LNCaP clone FGC (cell line): ENCODE data around the gene S1PR3.

Source experiments
- DNase-seq: peaks from one replicate; pipeline ENCODE4 v3.0.0-alpha.2; 2011; ENCODE audit warnings: low read depth
- H3K4me3 ChIP-seq: 2 replicates; pipeline ENCODE4 v1.5.1; 2011; ENCODE audit warnings: mild to moderate bottlenecking, low read depth, low read length, control low read depth
- TF ChIP-seq, protein P1 (sequence below): IDR thresholded peaks from 2 replicates; pipeline ENCODE4 v1.5.1; 2012; ENCODE audit warnings: mild to moderate bottlenecking; ENCODE audit not compliant: control insufficient read depth, insufficient read depth; ENCODE audit errors: extremely low read depth

The S1PR3 gene

DNA sequence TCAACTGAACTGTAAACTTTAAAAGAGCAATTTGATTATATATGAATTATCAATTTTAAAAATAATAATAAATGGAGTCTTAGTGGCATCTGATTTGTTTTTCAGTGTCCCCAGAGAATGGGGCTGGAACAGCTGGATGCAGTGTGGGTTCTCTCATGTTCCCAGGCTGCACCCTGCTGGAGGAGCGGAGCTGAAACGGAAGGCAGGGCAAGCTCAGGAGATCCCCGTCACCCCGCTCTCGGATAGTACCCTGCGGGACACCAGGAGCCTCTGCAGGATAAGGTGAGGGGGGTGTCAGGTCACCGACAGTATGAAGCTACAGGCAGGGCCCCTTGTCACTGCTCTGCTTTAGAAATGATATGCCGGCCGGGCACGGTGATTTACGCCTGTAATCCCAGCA, 57.3 kb downstream of the S1PR3 start:
- no peak overlapping the region for H3K4me3 ChIP-seq
- TF ChIP-seq, protein P1, sequence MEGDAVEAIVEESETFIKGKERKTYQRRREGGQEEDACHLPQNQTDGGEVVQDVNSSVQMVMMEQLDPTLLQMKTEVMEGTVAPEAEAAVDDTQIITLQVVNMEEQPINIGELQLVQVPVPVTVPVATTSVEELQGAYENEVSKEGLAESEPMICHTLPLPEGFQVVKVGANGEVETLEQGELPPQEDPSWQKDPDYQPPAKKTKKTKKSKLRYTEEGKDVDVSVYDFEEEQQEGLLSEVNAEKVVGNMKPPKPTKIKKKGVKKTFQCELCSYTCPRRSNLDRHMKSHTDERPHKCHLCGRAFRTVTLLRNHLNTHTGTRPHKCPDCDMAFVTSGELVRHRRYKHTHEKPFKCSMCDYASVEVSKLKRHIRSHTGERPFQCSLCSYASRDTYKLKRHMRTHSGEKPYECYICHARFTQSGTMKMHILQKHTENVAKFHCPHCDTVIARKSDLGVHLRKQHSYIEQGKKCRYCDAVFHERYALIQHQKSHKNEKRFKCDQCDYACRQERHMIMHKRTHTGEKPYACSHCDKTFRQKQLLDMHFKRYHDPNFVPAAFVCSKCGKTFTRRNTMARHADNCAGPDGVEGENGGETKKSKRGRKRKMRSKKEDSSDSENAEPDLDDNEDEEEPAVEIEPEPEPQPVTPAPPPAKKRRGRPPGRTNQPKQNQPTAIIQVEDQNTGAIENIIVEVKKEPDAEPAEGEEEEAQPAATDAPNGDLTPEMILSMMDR, result no peak
- no peak for DNase-seq

DNA sequence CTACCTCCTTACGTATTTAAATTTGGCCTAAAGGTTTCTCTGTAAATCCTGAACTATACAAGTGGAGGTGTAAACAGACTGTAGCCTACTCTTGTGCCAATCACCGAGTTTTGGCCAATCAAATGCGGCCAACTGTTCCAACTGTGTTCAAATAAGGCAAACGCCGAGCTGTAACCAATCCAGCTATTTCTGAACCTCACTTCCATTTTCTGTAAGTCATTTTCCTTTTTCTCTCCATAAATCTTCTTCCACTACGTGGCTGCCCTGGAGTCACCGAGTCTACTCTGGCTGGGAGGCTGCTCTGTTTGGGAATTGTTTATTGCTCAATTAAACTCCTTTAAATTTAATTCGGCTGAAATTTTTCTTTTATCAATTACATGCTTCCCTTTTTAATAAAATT, 58.4 kb downstream of the S1PR3 start:
- no peak overlapping the region for H3K4me3 ChIP-seq
- TF ChIP-seq, protein P1, result no peak
- no peak for DNase-seq

DNA sequence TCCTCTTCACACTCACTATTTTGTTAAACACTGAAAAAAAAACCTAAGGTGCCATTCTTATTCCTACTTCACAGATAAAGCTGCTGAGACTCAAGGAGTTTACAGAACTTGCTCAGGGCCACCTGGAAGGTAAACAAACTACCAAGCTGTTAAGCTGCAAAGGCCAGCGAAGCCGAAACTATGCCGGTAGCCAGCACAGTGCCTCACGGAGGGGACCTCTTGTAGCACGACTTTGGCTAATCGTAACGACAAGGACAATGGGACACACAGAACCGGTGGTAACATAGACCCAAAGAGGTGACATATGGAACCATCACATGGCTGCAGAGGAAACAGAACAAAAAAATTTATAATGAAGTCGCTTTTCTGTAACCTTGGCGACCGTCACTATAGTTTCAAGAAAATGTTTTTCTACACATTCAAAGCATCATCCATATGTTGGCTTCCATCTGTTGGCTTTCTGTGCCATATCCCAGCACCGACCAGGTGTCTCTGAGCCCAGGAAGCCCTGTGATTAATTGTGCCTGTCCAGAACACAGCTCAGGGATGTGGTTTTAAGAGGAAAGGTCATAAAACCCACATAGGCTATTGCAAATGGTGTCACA, 60.3 kb downstream of the S1PR3 start:
- TF ChIP-seq, protein P1, result no peak
- DNase-seq, result no peak
- no peak overlapping the region for H3K4me3 ChIP-seq

DNA sequence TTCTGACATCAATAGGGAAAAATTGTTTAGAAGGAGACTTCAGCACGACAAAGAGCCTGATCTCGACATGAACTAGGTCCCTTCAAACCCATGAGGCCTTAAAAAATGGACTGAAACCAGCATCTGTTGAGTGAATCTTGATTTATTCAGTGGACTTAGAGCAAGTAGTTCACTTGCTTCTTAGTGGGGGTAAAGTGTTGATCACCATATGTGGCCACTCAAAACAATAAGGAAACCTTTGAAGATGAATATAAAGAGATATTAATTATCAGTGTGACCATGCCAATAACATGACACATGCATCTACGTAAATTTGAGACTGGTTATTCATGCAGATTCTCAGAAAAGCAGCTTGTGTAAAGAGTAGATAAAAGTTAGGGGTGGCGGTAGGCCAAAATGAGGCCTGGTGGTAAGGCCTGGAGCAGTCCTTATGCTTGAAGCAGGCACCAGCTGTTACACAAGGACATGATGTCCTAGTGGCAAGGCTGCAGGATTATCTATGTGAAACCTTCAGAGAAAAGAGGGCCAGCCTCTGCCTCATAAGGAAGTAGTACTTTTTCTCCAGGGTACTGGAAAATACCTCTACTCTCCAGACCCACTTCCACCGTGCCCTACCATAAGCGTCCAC, 61.3 kb downstream of the S1PR3 start:
- H3K4me3 ChIP-seq, result no peak overlapping the region
- TF ChIP-seq, protein P1, result no peak
- DNase-seq, result no peak

DNA sequence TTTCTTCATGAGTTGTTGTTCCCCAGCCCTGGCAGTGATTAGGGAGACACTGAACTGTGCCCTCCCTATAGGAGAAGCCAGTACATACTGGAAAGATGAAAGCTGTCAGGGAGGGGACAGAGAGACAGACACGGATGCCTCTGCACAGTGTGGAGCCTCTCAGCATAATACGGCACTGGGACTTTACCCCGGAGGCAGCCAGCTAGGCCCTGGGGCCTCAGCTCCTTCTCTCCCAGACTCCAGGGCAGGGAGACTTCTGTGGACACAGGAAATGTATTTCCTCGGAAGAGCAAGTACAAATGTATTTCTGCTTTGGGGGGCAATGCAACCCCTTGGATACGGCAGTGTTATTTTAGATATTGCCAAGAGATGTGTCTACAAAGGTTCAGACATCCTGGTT, 62.0 kb downstream of the S1PR3 start:
- no peak for DNase-seq
- TF ChIP-seq, protein P1, result no peak
- H3K4me3 ChIP-seq, result no peak overlapping the region
